Activated naive CD4-positive, alpha-beta T cell treated with Interleukin-2 at 50 U/mL for 16 hours (primary cell): Measurements from ENCODE around the gene PHF2.

ENCODE experiments used
- DNase-seq: peaks from one replicate; pipeline ENCODE4 v3.0.0-alpha.2; 2020

Gene PHF2

GRCh38 chr9:93655621-93656425 lies 79.4 kb downstream of the PHF2 start:
- DNase-seq: no peak

DNA sequence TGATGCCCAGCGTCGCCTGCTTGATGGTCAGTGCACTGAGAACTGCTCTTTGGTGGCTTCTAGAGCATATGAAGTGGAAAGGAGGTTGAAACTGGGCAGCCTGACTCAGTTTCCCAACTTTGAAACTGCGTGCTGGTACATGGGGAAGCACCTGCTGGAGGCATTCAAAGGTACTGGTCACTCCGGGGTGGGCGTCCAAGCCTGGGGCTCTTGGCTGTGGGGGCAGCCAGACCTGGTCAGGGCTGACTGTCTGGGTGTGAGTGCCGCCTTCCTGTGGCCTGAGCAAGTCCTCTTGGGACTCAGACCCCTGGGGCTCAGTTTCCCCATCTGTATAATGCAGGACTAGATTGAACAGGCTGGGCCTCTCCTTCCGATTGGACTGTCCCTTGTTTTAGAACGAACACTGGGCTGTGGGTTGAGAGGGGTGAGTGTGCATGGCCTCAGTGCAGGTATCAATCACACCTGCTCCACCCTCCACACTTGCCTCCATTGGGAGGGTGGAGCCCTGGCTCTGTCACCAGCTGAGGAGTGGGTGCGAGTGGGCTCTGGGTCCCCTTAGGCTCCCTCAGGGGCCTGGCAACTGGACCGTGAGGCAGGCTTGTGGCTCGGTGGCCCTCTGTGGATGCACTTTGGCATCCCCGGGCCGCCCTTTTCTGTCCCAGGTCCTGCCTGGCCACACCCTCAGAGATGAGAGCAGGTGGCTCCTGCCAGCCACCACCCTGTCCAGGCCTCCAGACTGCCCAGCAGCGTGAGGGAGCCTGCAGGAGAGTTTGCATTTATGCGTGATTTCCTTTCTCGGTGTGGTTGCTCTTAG lies 80.2 kb downstream of the PHF2 start:
- DNase-seq: no peak

DNA sequence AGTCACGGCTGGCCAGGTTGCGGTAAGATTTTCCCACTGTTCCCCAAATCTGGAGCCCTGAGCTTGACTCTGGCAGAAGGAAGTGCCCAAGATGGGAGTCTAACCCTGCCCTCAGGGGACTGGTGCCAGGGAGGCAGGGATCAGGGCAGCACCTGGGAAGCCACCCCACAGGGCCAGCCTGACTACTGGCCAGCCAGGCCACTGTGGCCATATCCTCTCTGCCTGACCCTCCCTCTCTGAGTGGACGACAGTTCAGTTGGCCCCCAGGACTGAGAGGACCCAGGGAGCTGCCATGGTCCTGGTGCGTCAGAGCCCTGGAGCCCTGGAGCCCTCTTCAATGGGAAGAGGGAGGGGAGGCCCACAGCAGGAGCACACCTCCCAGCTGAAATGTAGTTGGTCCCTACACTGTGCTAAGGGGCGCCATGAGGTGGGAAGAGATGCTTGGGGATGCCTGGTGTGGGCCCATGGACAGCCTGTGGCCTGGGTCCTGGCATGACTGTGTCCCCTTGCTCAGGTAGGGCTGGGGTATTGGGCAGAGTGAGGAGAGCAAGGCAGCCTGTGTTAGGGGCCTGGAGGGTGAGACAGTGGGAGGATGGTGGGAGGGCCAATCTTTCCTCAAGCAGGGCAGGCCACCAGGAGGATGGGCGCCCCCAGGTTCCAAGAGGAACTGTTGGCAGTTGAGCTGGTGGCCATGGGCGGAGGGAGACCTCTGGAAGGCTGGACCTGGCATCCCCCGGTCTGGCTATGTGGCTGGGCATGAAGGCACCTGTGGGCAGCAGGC lies 81.1 kb downstream of the PHF2 start:
- no peak for DNase-seq

DNA sequence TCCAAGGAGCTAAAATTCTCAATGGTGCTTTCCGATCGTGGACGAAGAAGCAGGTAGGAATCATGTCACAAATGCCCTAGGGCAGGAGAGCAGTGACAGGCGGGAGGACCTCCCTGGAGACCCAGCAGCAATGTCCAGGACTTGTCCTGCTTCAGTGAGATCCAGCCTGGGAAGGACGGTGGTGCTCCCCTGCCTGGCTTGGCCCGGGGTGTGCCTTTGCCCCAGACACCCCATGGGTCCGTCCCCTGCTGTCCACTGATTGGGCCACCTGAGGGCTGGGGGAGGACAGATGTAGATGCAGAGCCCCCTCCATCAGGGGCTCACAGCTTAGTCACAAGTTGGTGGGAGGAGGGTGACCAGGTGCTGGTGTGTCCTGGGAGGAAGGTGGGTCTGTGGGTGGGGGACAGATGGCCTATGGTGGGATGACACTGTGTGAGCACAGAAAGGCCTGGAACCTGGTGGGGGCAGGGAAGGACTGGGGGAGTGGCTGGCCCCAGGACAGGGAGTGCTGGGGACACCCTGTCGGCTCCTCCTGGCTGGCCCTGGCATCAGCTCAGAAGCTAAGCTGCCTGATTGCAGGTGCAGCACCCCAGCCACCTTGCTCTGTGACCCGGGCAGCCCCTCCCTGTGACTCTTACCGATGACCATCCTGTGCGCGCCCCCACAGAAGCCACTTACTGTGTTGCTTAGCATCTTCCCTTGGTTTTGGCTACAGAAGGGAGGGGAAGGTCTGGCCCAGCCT lies 82.0 kb downstream of the PHF2 start:
- DNase-seq: no peak

DNA sequence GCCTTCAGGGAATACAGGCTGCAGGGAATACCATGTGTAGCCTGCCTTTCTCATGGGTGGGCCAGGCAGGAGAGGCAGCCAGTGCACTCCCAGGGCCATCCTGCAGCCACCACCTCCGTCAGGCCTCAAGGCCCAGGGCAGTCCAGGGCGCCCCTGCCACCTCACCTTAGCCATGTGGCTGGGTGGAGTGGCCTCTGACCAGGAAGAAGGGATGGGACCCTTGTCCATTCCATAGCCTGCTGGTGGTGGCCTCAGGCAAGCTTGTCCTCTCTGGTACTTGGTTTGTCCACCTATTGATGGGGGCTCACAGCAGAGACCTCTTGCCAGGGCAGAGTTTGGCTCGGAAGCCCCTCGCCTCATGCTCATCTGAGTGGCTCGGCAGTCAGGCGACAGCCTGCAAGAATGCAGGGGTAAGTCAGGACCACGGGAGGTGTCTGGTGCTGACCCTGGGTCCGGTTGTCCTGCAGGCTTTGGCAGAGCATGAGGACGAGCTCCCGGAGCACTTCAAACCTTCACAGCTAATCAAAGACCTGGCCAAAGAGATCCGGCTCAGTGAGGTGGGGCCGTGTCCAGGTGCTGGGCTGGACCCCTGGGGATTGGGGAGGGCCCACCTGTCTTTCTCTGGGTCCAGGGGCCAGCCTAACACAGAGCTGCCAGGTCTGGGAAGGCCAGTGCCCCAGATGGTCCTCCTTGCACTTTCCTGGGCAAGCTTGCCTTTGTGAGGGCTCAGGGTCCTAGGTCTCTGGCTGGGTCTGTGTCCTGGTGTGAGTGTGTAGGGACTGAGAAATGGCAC lies 82.9 kb downstream of the PHF2 start:
- DNase-seq: no peak

DNA sequence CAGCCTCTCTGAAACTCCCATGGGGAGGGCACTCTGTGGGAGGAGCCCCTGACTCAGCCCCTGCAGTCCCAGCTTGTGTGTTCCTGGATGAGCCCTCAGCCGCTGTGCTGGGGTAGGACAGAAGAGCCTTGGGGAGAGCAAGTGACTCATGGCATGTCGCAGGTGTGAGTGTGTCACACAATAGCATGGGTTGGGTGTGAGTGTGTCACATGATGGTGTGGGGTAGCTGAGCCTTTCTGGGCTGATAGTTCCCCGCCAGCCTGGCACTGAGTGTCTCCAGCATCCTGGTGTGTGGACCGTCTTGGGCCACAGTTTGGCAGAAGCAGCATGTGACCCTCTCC lies 83.4 kb downstream of the PHF2 start:
- DNase-seq: no peak

DNA sequence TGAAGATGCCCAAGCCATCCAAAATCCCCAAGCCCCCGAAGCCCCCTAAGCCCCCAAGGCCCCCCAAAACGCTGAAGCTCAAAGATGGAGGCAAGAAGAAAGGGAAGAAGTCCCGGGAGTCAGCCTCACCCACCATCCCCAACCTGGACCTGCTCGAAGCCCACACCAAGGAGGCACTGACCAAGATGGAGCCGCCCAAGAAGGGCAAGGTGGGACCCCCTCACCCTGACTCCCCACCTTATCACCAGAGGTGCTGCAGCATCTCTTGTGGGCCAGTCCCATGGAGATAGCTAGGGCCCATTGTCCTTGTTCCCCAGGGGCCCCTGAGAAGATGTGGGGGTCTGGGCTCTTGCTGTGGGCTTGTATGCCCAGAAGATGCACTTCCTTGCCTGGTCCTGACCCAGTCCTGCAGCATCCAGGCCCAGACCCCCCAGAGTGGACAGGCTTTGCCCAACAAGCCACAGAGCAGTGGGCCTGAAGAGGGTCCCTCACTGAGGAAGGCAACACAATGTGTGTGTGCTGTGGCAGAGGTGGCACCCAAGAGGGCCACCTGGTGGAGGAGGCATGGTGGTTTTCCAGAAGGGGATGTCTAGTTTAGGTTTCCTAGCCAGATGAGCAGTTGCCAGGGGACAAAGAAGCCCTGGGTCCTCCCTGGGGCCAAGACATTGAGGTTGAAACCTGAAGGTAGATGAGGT lies 84.1 kb downstream of the PHF2 start:
- no peak for DNase-seq

DNA sequence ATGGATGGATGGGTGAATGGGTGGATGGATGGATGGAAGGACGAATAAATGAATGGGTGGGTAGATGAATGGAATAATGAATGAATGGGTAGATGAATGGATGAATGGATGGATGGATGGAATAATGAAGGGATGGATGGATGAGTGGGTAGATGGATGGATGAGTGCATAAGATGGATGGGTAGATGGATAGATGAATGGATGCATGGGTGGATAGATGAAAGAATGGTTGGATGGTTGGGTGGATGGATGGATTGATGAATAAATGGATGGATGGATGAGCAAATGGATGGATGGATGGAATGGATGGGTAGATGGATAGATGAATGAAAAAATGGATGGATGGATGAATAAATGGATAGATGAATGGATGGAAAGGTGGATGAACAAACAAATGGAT lies 85.2 kb downstream of the PHF2 start:
- no peak for DNase-seq

- DNase-seq: no peak
Measured at GRCh38 chr9:93662016-93662638, 85.7 kb downstream of the PHF2 start.

DNA sequence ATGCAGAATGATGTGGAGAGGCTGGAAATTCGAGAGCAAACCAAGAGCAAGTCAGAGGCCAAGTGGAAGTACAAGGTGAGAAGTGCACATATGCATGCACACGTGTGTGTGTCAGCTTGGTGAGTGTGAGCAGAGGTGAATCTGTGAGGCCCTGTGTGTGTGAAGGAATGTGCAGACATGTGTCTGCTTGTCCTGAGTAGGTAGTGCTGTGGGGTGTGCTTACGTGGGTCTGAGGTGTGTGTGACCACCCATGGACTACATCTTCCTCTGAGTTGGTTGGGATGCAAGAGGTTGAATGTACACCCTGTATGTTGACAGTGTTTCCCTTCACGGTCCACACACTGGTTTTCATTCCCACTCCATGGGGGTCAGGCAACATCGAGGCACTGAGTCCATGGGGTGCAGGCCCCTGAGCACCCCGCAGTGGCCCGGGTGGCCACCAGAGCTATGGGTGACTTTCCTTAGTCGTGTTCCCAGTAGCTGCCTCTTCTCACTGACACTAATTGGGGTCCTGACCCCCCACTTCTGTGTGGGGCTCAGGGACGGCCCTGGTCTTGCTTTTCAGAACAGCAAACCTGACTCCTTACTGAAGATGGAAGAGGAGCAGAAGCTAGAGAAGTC lies 86.7 kb downstream of the PHF2 start:
- no peak for DNase-seq

GRCh38 chr9:93663877-93664548 lies 87.6 kb downstream of the PHF2 start:
- DNase-seq: no peak

DNA sequence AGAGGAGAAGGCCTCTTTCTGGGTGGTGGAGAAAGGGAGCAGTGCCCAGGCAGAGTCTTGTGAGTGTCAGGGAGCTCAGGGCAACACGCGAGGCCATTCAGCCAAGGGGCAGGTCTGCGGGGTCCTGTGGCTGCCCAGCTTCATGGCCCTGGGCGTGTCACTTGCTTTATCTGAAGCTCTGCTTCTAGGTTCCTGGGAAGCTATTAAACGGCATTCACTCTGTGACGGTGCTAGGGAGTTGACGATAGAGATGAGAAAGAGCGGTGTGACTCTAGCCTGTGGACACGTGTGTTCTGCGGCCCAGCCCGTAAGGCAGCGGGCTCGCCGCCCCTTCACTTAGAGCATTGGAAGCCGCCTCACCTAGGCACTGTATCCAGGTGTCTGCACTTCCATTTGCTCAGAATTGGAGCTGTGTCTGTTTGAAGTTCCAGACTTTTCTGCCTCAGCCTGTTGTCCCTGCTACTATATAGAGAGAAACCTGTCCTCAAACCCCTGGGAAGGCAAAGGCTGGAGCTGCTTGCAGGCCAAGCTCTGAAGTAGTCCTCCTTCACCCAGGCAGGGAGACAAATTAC lies 88.3 kb downstream of the PHF2 start:
- DNase-seq: no peak

- no peak for DNase-seq
Measured at GRCh38 chr9:93665128-93665636, 88.8 kb downstream of the PHF2 start.

- DNase-seq: no peak
Measured at GRCh38 chr9:93665637-93666438, 89.5 kb downstream of the PHF2 start.

- DNase-seq: peak; percentile 0
Measured at GRCh38 chr9:93666439-93666784, 90.0 kb downstream of the PHF2 start.

DNA sequence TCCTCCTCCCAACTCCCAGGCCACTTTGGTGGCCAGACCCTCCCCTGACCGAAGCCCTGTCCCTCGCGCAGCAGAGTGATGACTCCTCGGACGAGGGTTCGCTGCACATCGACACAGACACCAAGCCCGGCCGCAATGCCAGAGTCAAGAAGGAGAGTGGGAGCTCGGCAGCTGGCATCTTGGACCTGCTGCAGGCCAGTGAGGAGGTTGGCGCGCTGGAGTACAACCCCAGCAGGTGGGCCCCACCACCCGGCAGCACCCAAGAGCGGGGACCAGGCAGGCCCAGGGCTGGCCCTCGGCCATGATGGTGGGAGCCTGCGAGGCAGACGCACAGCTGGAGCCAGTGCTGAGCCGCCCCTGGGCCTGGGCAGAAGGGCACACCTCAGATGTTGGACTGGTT lies 90.6 kb downstream of the PHF2 start:
- no peak for DNase-seq

DNA sequence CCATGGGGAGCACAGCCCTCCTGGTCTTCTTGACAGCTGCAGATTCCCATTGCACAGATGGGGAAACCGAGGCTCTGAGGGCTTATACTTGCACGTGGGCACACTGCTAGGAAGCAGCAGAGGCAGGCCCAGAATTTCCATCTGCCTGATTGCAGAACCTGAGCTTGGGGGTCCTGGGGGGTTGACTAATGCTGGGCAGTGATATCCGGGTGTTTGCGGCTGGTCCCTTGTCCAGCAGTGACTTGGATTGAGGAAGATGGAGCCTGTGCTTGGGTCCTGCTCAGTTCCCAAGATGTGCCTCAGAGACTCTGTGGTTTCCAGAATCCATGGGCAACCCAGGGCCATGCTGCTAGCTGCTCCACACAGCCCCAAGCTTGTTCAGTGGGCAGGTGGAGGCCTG lies 91.2 kb downstream of the PHF2 start:
- no peak for DNase-seq

- peak; percentile 0 for DNase-seq
Measured at GRCh38 chr9:93668261-93668871, 92.0 kb downstream of the PHF2 start.
